ENCODE results near the gene CAGE1.

DNA sequence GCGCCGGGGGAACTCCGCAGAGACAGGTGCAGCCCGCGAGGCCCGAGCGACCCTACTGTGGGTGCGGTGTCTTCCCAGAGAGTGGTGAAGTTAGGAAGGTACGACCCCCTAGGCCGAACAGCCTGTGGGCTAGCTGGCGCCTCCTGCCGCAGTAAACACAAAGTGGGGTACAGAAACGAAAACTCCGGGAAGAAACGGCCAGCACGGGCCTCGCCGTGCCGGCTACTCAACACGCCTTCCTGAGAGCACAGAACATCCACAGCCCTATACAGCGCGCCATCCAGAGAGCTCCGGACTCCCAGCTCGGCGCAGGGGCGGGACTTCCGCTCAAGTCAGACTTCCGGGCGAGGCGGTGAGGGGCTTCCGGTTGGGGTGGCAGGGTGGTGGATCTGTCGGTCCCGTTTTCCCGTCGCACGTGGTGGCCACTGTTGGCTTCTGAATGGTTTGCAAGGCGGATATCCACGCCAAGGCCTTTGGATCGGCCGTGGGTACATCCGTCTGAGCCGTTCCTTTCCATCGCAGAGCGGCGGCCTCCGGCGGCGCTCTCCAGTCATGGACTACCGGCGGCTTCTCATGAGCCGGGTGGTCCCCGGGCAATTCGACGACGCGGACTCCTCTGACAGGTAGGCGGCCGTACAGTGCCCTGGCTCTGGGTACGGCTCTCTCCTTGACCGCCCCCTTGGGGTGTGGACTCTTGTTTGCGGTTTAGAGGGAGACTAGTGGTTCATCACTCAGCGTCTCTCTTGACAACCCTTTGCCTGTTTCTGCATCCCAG is at the start of gene CAGE1, which contains the start of gene RIOK1:
- TF ChIP-seq, protein P1, sequence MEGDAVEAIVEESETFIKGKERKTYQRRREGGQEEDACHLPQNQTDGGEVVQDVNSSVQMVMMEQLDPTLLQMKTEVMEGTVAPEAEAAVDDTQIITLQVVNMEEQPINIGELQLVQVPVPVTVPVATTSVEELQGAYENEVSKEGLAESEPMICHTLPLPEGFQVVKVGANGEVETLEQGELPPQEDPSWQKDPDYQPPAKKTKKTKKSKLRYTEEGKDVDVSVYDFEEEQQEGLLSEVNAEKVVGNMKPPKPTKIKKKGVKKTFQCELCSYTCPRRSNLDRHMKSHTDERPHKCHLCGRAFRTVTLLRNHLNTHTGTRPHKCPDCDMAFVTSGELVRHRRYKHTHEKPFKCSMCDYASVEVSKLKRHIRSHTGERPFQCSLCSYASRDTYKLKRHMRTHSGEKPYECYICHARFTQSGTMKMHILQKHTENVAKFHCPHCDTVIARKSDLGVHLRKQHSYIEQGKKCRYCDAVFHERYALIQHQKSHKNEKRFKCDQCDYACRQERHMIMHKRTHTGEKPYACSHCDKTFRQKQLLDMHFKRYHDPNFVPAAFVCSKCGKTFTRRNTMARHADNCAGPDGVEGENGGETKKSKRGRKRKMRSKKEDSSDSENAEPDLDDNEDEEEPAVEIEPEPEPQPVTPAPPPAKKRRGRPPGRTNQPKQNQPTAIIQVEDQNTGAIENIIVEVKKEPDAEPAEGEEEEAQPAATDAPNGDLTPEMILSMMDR (IDR thresholded peaks at IDR 0.05), result peak in 3 of 7 experiments; percentile 28 to 36 (median 32)
- TF ChIP-seq POLR2A (IDR thresholded peaks at IDR 0.05), result peak; percentile 72 to 95 (median 95)

Measured in body of pancreas (tissue), 4 donors.